Right renal pelvis (tissue), 4 donors: ENCODE measurements around the gene FKBP5. TPM values are rescaled to one million over a fixed set of nuclear protein-coding genes. Genes with fewer than 3 reads are reported as not detected.
"Not testable (repeated sequence)": the region's sequence is repeated elsewhere in the genome, so short reads cannot be mapped to it uniquely, and the experiment has no call there.

ENCODE experiments used
- DNase-seq, 4 donors: peaks; one replicate each; pipeline ENCODE4 v3.0.0-alpha.2; 2013; ENCODE audit warnings: low read depth in 4 of 4, low spot score in 3 of 4, missing footprints in 1 of 4
- polyA plus RNA-seq, 4 donors: library from polyadenylated mRNA; unstranded; fragments of 120-200 nt; gene quantifications; one replicate each; pipeline ENCODE4 v1.2.1, GENCODE V29; 2013; ENCODE audit not compliant: insufficient read length in 4 of 4

FKBP5 gene
- polyA plus RNA-seq, 4 donors: 25.4 to 30.7 (median 28.2) TPM

DNA sequence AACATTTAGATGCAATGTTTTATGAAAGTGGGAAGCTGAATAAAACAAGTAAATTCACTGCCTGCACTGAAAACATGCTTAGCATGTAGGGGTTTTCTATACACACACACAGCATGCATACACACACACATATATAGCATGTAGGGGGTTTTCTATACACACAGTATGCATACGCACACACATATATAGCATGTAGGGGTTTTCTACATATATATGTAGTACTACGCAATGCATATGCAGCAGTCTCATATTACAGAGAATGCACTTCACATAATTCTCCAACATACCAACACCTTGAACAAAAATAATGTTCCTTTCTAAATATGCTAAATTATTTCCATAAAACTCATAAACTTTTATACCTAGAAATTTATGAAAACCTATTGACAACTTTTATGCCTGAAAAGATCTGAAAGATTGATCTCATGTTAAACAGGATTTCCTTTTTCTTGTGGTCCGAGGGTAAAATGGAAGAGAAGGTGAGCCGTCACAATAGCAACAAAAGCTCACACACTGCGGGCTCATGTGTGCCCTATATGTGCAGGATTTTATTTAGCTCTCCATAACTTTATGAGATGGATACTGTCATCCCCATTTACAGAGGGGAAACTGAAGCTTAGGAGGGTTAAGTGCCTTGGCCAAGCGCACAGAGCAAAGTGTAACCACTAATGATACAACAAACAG lies 94.1 kb downstream of the FKBP5 start:
- DNase-seq: no peak

DNA sequence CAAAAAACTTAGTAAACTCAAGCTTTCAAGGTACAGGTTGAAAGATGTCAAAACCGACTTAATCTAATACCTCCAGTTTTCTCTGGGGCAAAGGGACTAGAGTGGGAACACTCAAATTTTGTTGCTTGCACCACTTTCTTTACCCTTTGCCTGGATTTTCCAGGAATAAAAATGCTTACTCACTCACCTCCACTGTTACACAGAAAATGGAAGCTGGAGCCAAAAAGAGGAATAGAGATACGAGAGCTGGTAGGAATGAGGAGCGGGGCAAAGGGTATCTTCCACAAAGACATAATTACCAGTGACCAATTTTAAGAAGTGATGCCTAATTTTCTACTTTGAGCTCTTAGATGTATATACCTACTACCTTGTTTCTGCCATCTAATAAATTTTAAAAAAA lies 96.5 kb downstream of the FKBP5 start:
- DNase-seq: no peak

- DNase-seq: no peak
These were observed 98.1 kb downstream of the FKBP5 start for GRCh38 chr6:35590622-35591066.

GRCh38 chr6:35589904-35590303 lies 98.8 kb downstream of the FKBP5 start:
- no peak for DNase-seq

- DNase-seq: no peak
These were observed 99.4 kb downstream of the FKBP5 start for GRCh38 chr6:35589201-35589739.

DNA sequence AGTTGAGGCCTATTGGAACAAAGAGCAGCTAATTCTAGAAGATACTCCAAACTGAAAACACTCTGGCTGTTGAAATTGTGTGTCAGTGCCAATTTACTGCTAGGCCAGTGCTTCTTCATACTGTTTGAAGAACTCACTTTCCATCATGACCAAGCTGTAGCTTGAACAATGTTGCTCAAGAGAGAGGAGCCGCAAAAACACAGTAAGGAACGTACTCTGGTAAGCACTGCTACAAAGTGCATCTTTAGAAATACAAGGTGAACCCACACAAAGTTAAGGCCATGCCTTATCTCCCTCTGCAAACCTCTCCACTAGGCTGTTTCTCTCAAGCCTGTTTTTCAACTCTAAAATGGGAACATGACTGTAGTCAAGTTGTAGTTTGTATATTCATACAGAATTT lies 101.5 kb downstream of the FKBP5 start:
- DNase-seq: no peak

GRCh38 chr6:35586542-35586941 lies 102.2 kb downstream of the FKBP5 start:
- DNase-seq: no peak

DNA sequence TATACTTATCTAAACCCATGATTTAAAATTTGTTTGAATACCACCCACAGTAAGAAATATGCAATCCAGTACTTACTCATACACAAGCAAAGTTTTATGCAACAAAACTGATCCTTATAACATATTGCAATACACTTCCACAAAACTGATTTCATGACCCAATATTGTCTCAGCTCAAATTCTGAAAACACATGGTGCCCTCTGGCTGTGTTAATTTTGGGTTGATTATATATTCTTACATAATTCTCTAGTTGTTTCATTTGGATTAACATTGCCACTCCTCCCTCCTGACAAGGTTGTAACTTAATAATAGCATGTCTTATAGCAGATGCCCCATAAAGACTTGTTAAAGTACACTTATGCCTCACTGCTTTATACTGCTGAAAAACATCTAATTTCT lies 103.1 kb downstream of the FKBP5 start:
- no peak for DNase-seq

- peak; percentile 56 to 68 (median 64) for DNase-seq
These were observed 104.6 kb downstream of the FKBP5 start for GRCh38 chr6:35583893-35584688.

- no peak for DNase-seq
These were observed 106.4 kb downstream of the FKBP5 start for GRCh38 chr6:35582315-35582714.

DNA sequence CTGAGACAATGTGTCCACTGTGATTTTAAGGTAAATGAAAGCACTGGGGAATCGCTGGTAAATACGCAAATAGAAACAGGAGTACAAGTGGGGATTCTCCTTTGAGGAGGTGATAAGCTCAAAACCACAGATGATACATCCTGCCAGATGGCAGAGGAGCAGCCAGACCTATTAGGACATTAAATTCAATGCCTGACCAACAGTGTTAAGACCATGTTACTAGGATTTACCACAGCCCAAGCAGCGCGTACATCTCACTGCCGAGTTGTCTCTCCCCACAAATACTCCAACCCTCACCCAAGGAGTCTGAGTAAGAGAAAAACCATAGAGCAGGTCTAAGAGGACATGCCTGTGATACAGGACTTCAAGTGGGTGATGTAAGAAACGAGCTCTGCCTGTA lies 107.1 kb downstream of the FKBP5 start:
- DNase-seq: no peak

DNA sequence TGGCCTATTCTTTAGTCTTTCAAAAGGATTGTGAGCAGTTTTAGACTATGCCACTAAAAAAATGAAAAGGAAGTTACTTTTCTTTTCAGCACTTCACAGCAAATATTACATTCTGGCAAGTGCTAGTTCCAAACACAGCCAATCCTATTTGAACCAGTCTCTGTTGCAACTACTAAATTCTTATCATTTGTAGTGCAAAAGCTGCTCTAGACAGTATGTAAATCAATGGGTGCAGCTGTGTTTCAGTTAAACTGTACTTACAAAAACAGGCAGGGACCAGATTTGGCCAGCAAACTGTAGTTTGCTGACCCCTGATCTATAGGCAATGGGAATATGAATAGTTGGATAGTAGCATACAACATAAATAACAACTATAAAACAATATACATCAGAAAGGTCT lies 107.9 kb downstream of the FKBP5 start:
- no peak for DNase-seq

- no peak for DNase-seq
These were observed 112.0 kb downstream of the FKBP5 start for GRCh38 chr6:35576682-35577081.

- DNase-seq: no peak
These were observed 115.1 kb downstream of the FKBP5 start for GRCh38 chr6:35573495-35574110.

- not testable (repeated sequence) for DNase-seq
These were observed 117.8 kb downstream of the FKBP5 start for GRCh38 chr6:35570885-35571330.

GRCh38 chr6:35569011-35569461 lies 119.7 kb downstream of the FKBP5 start:
- no peak for DNase-seq

DNA sequence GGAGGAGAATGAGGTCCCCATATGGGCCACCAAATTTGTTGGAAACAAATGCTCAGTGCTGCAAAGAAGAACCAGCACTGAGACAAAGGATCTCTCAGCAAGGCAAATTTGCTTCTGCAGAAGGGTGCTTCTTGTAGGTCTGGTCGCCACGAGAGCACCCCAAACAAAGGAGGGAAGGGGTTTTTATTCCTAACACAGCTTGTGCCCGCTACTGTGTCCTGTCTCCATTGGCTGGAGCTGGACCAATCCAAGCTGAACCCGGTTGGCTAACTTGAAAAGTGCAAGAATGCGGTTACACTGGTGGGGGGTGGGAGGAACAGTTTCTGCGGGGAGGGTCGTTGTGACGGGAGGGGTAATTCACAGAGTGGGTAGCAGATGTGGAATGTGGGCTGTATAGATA lies 121.9 kb downstream of the FKBP5 start:
- no peak for DNase-seq

GRCh38 chr6:35564733-35565132 lies 124.0 kb downstream of the FKBP5 start:
- DNase-seq: no peak

- DNase-seq: peak in 2 of 4 donors; percentile 24 to 25
These were observed 126.7 kb downstream of the FKBP5 start for GRCh38 chr6:35562060-35562459.

- no peak for DNase-seq
These were observed 127.6 kb downstream of the FKBP5 start for GRCh38 chr6:35561113-35561512.

DNA sequence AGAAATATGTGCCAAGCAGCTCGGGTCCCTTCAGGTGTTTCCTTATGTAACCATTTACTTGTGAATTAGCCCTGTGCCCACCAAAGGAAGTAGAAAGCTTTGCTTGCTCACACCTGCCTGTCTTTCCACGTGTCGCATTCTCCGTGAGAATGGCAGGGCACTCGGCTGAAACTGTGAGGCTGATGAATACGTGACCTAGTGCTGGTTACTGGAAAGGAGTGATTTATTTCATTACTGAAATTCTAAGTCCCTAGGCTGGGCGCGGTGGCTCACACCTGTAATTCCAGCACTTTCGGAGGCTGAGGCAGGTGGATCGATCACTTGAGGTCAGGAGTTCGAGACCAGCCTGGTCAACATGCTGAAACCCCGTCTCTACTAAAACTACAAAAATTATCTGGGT lies 130.1 kb downstream of the FKBP5 start:
- DNase-seq: no peak
